ENCODE data around the gene SUN1. TPM values are rescaled to one million over a fixed set of nuclear protein-coding genes. Genes with fewer than 3 reads are reported as not detected.

SUN1 gene
- total RNA-seq, 1 experiment from 2014 or later, result 181 TPM

DNA sequence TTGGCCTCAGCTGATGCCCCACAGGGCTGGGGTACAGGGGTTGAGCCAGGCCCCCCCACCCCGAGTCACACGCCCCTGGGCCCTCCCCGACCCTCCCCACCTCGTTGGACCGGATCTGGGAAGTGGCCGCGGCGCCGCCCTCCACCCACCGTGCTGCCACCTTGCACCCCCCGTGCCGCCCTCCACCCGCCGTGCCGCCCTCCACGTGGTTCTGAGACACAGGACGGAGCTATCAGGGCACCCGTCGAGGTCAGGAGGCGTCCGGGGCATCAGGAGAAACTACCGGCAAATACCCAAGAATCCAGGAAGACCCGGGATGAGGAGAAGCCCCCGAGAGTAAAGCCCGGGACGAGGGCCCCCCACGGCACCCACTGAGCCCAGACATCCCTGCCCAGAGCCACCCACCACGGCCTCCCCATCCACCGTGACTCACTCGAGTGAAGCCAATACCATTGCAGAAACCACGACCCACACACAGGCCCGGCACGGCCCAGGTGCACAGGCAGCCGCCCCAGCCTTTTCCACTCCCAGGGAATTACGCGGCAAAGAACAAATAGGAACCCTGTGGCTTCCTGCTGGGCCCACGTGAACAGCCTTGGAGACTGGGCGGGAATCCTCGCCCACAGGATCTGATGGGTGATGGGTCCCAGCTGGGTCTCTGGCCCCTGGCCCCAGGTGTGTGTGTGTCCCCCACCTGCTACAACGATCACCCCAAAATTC, 88.2 kb downstream of the SUN1 start:
- peaks cover 0 to 10% of the 10 kb centered on the region in 2 experiments; a peak in 2 of 4 replicates for H3K4me1 ChIP-seq (ENCODE audit: control insufficient read depth in 1 of 2, insufficient read depth in 2 of 2, low read length in 2 of 2)
- intact Hi-C loops (cut with micrococcal nuclease), result no loop called here
- no peaks in the 10 kb centered on the region for H3K79me2 ChIP-seq (ENCODE audit: insufficient read depth, low read length)
- no peak overlapping the region for H3K4me2 ChIP-seq (ENCODE audit: low read length)
- ChIA-PET RAD21 (ENCODE audit: low non-redundant PET in 1 of 2, low total read pairs in 2 of 2, uncharacterized antibody in 2 of 2, unreplicated experiment in 2 of 2) (no interaction called here), POLR2A (no interaction called here), CTCF (no interaction called here)
- H3K9ac ChIP-seq (ENCODE audit: low read length), result no peak overlapping the region
- H3K9me3 ChIP-seq (ENCODE audit: control insufficient read depth in 1 of 2, insufficient read depth in 1 of 2, low read depth in 1 of 2, low read length in 2 of 2), result no peaks in the 10 kb centered on the region
- no peaks in the 10 kb centered on the region for H4K20me1 ChIP-seq (ENCODE audit: insufficient read depth)
- DNase-seq (ENCODE audit: low read depth, low spot score), result no peak
- BruUV-seq (replicated peaks), result no TSS peak
- H3K36me3 ChIP-seq (ENCODE audit: control insufficient read depth in 1 of 2, insufficient read depth in 2 of 2, low read length in 2 of 2), result no peaks in the 10 kb centered on the region
- ATAC-seq, result peak; percentile 12; the same call in 1 of the 2 replicates
- no peaks in the 10 kb centered on the region for H3K9me2 ChIP-seq (ENCODE audit: insufficient read depth)
- H3K4me3 ChIP-seq (replicated peaks in 1 of 2; ENCODE audit: low read depth in 1 of 2, low read length in 2 of 2), result no peak overlapping the region
- no peaks in the 10 kb centered on the region for H3K27me3 ChIP-seq (ENCODE audit: insufficient read depth, low read length)
- no peak overlapping the region for H2AFZ ChIP-seq (ENCODE audit: low read depth, low read length, poor library complexity, severe bottlenecking)
- no peak overlapping the region for H3K27ac ChIP-seq (ENCODE audit: low read depth, low read length)
- TF ChIP-seq YY1 (IDR thresholded peaks at IDR 0.05; ENCODE audit: extremely low read depth, insufficient replicate concordance, low read depth, low read length) (no peak), TCF7L2 (IDR thresholded peaks at IDR 0.05; ENCODE audit: borderline replicate concordance, extremely low read depth, insufficient read depth, insufficient read length) (no peak), EGR1 (IDR thresholded peaks at IDR 0.05; ENCODE audit: low read depth) (no peak), POLR2AphosphoS5 (IDR thresholded peaks at IDR 0.05; ENCODE audit: low read depth, low read length) (no peak), ELF1 (IDR thresholded peaks at IDR 0.05; ENCODE audit: borderline replicate concordance, low read depth) (no peak), REST (IDR thresholded peaks at IDR 0.05; ENCODE audit: low read depth) (no peak), SRF (IDR thresholded peaks at IDR 0.05; ENCODE audit: low read depth) (no peak)
- TF ChIP-seq, protein P1, sequence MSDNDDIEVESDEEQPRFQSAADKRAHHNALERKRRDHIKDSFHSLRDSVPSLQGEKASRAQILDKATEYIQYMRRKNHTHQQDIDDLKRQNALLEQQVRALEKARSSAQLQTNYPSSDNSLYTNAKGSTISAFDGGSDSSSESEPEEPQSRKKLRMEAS (IDR thresholded peaks at IDR 0.05), result no peak
